NT2/D1 (cell line): ENCODE results near the gene ZIM2.

ENCODE experiments used
- SUZ12 ChIP-seq: IDR thresholded peaks from 2 replicates; pipeline ENCODE4 v1.6.1; 2011; ENCODE audit not compliant: insufficient read length, insufficient read depth; ENCODE audit errors: extremely low read depth
- YY1 ChIP-seq: IDR thresholded peaks from 2 replicates; pipeline ENCODE4 v1.6.1; 2011; ENCODE audit not compliant: insufficient read length, insufficient read depth
- ZNF274 ChIP-seq: IDR thresholded peaks from 2 replicates; pipeline ENCODE4 v1.6.1; 2011; ENCODE audit warnings: mild to moderate bottlenecking, low read depth, low read length

DNA sequence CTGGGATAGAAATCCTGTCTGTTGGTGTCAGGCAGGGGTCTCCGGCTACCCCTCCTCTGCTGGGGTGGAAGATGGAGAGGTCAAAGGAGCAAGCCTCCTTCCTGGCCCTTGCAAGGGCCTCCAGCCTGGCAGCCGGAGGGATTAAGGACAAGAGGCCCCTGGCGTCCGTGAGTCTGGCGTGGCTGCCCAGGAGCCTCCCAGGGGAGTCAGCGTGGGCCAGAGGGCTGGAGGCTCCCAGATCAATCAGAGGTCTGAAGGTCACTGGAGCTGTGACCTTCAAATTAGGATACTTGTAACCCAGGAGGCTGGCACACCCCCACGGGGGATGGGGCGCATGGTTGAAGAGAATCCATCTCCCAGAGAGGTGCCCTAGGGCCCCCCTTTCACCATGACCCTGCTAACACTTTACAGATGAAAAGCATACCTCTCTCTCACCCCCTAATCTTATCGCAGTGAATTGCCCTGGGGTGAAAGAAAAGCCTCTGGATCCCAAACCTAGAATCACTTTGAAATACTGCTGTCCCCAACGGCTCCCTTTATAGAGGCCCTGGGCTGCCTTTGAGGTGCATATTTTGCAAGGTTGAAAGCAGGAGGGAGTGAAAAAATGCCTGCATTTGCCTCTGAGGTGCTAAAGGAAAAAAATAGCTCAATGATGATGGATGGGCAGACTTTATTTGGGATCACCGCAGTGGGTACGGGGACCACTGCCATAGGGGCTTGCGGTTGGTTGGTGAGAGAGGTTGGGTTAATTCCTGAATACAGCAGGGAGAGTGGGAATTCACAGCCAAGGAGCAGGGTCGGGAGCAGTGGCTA is 44.9 kb upstream of the ZIM2 start:
- TF ChIP-seq ZNF274 (no peak), YY1 (no peak), SUZ12 (no peak)
